Measurements from ENCODE around the gene ARHGEF18.
"Not testable (repeated sequence)": the region's sequence is repeated elsewhere in the genome, so short reads cannot be mapped to it uniquely, and the experiment has no call there.

Gene ARHGEF18

GRCh38 chr19:7348587-7349230 lies at the start of gene ARHGEF18:
Gene ARHGEF18 (plus strand): TSS chr19:7348937. CDS start chr19:7362891, 13,954 bp downstream.
- H3K9me3 Mint-ChIP-seq: no peaks in the 10 kb centered on the region
- peak within 1 kb of the TSS; percentile 93 for H3K27ac Mint-ChIP-seq (ENCODE audit: low read depth)
- DNase-seq (ENCODE audit: low spot score in 2 of 2) (peak in 1 of 2 donors; percentile 28), ATAC-seq (replicated peaks; ENCODE audit: extremely low read depth, poor library complexity, severe bottlenecking) (peak; percentile 66)
- peak within 1 kb of the TSS; percentile 99 for H3K4me3 Mint-ChIP-seq
- H3K4me1 Mint-ChIP-seq: peaks cover 65% of the 10 kb centered on the region
- H3K27me3 Mint-ChIP-seq: no peaks in the 10 kb centered on the region
- peaks cover 43% of the 10 kb centered on the region for H3K36me3 Mint-ChIP-seq (ENCODE audit: insufficient read depth)

- H3K27ac Mint-ChIP-seq (ENCODE audit: low read depth): no peak overlapping the region
- no peaks in the 10 kb centered on the region for H3K9me3 Mint-ChIP-seq
- no peak for ATAC-seq (replicated peaks; ENCODE audit: extremely low read depth, poor library complexity, severe bottlenecking)
- peaks cover 37% of the 10 kb centered on the region for H3K27me3 Mint-ChIP-seq
- no peak overlapping the region for H3K4me3 Mint-ChIP-seq
- DNase-seq (ENCODE audit: low spot score in 2 of 2): no peak
- H3K36me3 Mint-ChIP-seq (ENCODE audit: insufficient read depth): no peaks in the 10 kb centered on the region
- no peaks in the 10 kb centered on the region for H3K4me1 Mint-ChIP-seq
These were observed 47.2 kb upstream of the ARHGEF18 start for GRCh38 chr19:7301525-7301924.

DNA sequence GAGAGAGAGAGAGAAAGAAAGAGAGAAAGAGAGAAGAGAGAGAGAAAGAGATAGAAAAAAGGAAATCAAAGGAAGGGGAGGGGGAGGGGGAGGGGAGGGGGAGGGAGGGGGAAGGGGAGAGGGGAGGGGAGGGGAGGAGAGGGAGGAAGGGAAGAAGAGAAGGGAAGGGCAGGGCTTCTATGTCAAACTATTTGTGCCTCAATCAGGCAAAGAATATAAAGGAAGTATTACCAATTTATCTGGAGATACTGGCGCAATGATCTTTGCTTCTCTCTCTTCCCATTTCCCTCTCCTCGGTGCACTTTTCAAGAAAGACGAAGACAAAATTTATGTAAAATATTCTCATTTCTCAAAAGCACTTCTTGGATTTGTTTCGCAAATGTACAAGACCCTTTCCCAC lies 45.3 kb upstream of the ARHGEF18 start:
- no peak for DNase-seq (ENCODE audit: low spot score in 2 of 2)
- no peak for ATAC-seq (replicated peaks; ENCODE audit: extremely low read depth, poor library complexity, severe bottlenecking)
- H3K27ac Mint-ChIP-seq (ENCODE audit: low read depth): no peak overlapping the region
- H3K27me3 Mint-ChIP-seq: peaks cover 23% of the 10 kb centered on the region
- H3K4me3 Mint-ChIP-seq: no peak overlapping the region
- no peaks in the 10 kb centered on the region for H3K36me3 Mint-ChIP-seq (ENCODE audit: insufficient read depth)
- no peaks in the 10 kb centered on the region for H3K9me3 Mint-ChIP-seq
- H3K4me1 Mint-ChIP-seq: no peaks in the 10 kb centered on the region

DNA sequence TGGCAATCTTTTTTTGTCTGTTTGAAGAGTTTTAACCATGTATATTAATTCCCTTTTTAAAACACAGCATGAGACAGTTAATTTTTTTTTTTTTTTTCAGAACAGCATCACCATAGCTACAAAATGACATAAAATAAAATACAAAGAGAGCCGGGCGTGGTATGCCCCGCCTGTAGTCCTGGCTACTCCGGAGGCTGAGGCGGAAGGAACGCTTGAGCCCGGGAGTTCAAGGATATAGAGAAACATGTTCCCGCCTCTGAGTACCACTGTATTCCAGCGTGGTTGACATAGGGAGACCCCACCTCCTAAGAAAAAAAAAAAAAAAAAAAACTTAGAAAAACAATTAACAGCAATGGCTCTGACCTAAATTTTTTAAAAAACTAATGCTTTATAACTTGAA lies 44.5 kb upstream of the ARHGEF18 start:
- no peak for ATAC-seq (replicated peaks; ENCODE audit: extremely low read depth, poor library complexity, severe bottlenecking)
- DNase-seq (ENCODE audit: low spot score in 2 of 2): no peak
- no peak overlapping the region for H3K4me3 Mint-ChIP-seq
- peaks cover 21% of the 10 kb centered on the region for H3K27me3 Mint-ChIP-seq
- H3K4me1 Mint-ChIP-seq: no peaks in the 10 kb centered on the region
- no peak overlapping the region for H3K27ac Mint-ChIP-seq (ENCODE audit: low read depth)
- no peaks in the 10 kb centered on the region for H3K9me3 Mint-ChIP-seq
- no peaks in the 10 kb centered on the region for H3K36me3 Mint-ChIP-seq (ENCODE audit: insufficient read depth)

DNA sequence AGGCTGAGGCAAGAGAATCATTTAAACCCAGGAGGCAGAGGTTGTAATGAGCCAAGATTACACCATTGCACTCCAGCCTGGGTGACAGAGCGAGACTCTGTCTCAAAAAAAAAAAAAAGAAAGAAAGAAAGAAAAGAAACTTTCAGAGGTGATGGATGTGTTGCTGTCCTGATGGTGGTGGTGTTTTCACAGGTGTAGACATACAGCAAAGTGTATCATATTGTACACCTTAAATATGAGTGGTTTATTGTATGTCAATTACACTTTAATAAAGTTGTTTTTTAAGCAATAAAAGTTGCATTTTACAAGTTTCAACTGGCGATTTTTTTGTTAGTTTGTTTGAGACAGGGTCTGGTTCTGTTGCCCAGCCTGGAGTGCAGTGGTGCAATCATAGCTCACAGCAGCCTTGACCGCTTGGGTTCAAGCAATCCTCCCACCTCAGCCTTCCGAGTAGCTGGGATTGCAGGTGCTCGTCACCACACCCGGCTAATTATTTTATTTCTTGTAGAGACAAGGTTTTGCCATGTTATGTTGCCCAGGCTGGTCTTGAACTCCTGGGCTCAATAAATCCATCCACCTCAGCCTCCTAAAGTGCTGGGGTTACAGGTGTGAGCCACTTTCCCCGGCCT lies 41.0 kb upstream of the ARHGEF18 start:
- no peak for ATAC-seq (replicated peaks; ENCODE audit: extremely low read depth, poor library complexity, severe bottlenecking)

GRCh38 chr19:7308327-7308726 lies 40.4 kb upstream of the ARHGEF18 start:
- H3K4me3 Mint-ChIP-seq; DNase-seq (ENCODE audit: low spot score in 2 of 2); H3K27me3 Mint-ChIP-seq; H3K4me1 Mint-ChIP-seq; H3K9me3 Mint-ChIP-seq; H3K27ac Mint-ChIP-seq (ENCODE audit: low read depth); H3K36me3 Mint-ChIP-seq (ENCODE audit: insufficient read depth); ATAC-seq (replicated peaks; ENCODE audit: extremely low read depth, poor library complexity, severe bottlenecking): not testable (repeated sequence)

More for the DNA sequence above, 41.0 kb upstream of the ARHGEF18 start:
- H3K9me3 Mint-ChIP-seq: no peaks in the 10 kb centered on the region
- no peak overlapping the region for H3K27ac Mint-ChIP-seq (ENCODE audit: low read depth)
- no peaks in the 10 kb centered on the region for H3K4me1 Mint-ChIP-seq
- H3K27me3 Mint-ChIP-seq: peaks cover 2% of the 10 kb centered on the region
- DNase-seq (ENCODE audit: low spot score in 2 of 2): no peak
- no peaks in the 10 kb centered on the region for H3K36me3 Mint-ChIP-seq (ENCODE audit: insufficient read depth)
- no peak overlapping the region for H3K4me3 Mint-ChIP-seq

DNA sequence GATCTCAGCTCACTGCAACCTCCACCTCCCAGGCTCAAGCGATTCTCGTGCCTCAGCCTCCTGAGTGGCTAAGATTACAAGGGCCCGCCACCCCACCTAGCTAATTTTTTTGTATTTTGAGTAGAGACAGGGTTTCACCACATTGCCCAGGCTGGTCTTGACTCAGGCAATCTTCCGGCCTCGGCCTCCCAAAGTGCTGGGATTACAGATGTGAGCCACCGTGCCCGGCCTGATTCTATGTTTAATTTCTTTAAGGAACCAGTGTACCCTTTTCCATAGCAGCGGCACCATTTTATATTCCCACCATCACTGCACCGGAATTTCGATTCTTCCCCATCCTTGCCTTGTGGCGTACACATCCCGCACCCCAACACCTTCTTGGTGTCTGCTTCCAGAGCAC lies 36.8 kb upstream of the ARHGEF18 start:
- no peak overlapping the region for H3K27ac Mint-ChIP-seq (ENCODE audit: low read depth)
- peaks cover 8% of the 10 kb centered on the region for H3K27me3 Mint-ChIP-seq
- H3K36me3 Mint-ChIP-seq (ENCODE audit: insufficient read depth): no peaks in the 10 kb centered on the region
- DNase-seq (ENCODE audit: low spot score in 2 of 2) (no peak), ATAC-seq (replicated peaks; ENCODE audit: extremely low read depth, poor library complexity, severe bottlenecking) (no peak)
- no peak overlapping the region for H3K4me3 Mint-ChIP-seq
- H3K4me1 Mint-ChIP-seq: no peaks in the 10 kb centered on the region
- H3K9me3 Mint-ChIP-seq: no peaks in the 10 kb centered on the region

DNA sequence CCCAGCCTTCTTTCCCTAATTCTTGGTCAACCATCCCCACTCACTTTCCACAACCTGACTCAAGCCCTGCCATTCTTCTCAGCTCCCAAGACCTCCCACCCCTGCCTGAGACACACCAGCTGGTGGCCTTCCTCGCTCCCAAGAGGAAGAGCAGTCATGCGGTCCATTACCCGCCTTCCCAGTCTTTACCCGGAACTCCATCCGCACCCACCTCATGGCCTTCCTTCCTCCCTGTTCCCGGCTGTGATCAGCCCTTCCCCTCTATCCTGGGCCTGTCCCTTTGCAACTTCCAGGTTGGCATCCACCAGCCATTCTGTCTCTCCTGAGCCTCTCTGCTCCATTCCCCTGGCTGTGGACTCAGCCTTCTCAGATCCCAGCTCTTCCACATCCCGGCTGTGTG lies 35.9 kb upstream of the ARHGEF18 start:
- Mint-ChIP-seq H3K27me3 (peaks cover 9% of the 10 kb centered on the region), H3K9me3 (no peaks in the 10 kb centered on the region)

GRCh38 chr19:7318176-7318575 lies 30.6 kb upstream of the ARHGEF18 start:
- Mint-ChIP-seq H3K27ac (ENCODE audit: low read depth) (no peak overlapping the region), H3K9me3 (peaks cover 5% of the 10 kb centered on the region), H3K4me1 (no peaks in the 10 kb centered on the region), H3K36me3 (ENCODE audit: insufficient read depth) (no peaks in the 10 kb centered on the region), H3K27me3 (peaks cover 26% of the 10 kb centered on the region), H3K4me3 (no peak overlapping the region)
- ATAC-seq (replicated peaks; ENCODE audit: extremely low read depth, poor library complexity, severe bottlenecking) (no peak), DNase-seq (ENCODE audit: low spot score in 2 of 2) (no peak)

More for the DNA sequence above, 35.9 kb upstream of the ARHGEF18 start:
- Mint-ChIP-seq H3K4me1 (no peaks in the 10 kb centered on the region), H3K27ac (ENCODE audit: low read depth) (peak overlapping the region; percentile 56), H3K4me3 (no peak overlapping the region), H3K36me3 (ENCODE audit: insufficient read depth) (no peaks in the 10 kb centered on the region)
- ATAC-seq (replicated peaks; ENCODE audit: extremely low read depth, poor library complexity, severe bottlenecking) (no peak), DNase-seq (ENCODE audit: low spot score in 2 of 2) (no peak)

DNA sequence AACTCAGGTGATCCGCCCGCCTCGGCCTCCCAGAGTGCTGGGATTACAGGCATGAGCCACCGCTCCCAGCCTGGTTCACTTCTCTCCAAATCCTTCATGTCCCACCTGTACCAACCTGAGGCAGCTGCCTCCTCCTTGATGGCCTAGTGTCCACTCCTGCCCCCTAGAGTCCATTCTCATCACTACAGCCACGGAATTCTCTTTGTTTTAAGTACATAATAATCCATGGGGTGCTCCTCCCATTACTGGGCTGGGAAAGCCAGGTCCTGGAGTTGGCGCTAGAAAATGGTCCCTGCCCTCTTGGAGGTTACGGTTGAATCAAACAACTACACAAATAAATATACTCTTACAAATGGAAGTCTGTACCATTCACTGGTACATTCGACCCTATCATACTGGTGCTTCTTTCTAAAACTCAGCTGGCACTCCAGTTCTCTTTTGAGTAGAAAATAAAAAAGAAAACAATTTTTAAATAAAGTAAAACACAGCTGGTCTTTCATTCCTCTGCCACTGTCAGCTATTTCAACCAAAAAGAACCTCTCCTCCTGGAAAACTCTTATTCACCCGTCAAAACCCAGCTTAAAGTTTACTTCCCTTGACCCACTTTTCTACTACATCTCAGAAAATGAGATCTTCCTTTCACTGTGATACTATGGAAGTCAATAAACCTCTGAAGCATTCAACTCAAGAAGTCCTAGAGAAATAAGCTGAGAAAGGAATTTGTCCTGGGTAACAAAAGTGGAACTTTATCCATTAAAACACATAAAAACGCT lies 22.4 kb upstream of the ARHGEF18 start:
- Mint-ChIP-seq H3K9me3 (peaks cover 11% of the 10 kb centered on the region), H3K27me3 (peaks cover 21% of the 10 kb centered on the region), H3K27ac (ENCODE audit: low read depth) (no peak overlapping the region), H3K36me3 (ENCODE audit: insufficient read depth) (no peaks in the 10 kb centered on the region), H3K4me3 (no peak overlapping the region), H3K4me1 (no peaks in the 10 kb centered on the region)
- ATAC-seq (replicated peaks; ENCODE audit: extremely low read depth, poor library complexity, severe bottlenecking) (no peak), DNase-seq (ENCODE audit: low spot score in 2 of 2) (no peak)

DNA sequence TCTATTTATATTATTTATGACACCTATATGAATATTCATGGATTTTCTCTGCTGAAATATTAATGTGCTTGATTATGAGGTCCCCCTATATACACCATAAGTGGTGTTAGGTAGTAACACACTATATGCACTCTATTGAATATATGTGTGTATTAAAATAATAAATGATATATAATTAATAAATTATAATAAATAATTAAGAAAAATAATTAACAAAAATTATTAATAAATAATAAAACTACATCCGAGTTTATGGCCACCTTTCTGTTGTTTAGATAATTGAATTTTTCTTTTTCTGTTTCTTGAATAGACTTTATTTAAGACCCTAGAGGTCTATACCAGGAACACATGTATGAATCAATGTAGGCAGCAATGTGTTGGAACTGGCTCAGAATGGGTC lies 20.9 kb upstream of the ARHGEF18 start:
- no peak for ATAC-seq (replicated peaks; ENCODE audit: extremely low read depth, poor library complexity, severe bottlenecking)
- Mint-ChIP-seq H3K36me3 (ENCODE audit: insufficient read depth) (no peaks in the 10 kb centered on the region), H3K27me3 (peaks cover 19% of the 10 kb centered on the region)

DNA sequence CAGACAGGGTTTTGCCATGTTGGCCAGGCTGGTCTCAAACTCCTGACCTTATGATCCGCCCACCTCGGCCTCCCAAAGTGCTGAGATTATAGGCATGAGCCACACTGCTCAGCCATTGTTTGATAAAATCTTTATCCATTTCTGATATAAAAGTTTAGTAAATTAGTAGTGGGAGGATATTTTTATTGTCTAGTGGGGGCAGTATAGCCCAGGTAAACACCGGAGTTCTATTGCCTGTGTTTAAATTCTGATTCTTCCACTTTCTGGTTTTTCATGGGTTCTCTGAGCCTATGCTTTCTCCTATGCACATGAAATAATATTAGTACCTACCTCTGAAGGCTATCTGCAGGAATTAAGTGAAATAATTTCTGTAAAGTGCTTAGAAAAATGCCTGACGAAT lies 20.1 kb upstream of the ARHGEF18 start:
- no peaks in the 10 kb centered on the region for H3K36me3 Mint-ChIP-seq (ENCODE audit: insufficient read depth)
- ATAC-seq (replicated peaks; ENCODE audit: extremely low read depth, poor library complexity, severe bottlenecking): no peak
- H3K9me3 Mint-ChIP-seq: peaks cover 11% of the 10 kb centered on the region
- no peaks in the 10 kb centered on the region for H3K4me1 Mint-ChIP-seq
- DNase-seq (ENCODE audit: low spot score in 2 of 2): no peak
- peaks cover 19% of the 10 kb centered on the region for H3K27me3 Mint-ChIP-seq
- no peak overlapping the region for H3K4me3 Mint-ChIP-seq
- H3K27ac Mint-ChIP-seq (ENCODE audit: low read depth): no peak overlapping the region

More for the DNA sequence above, 20.9 kb upstream of the ARHGEF18 start:
- Mint-ChIP-seq H3K4me3 (no peak overlapping the region), H3K4me1 (no peaks in the 10 kb centered on the region), H3K27ac (ENCODE audit: low read depth) (no peak overlapping the region), H3K9me3 (peaks cover 11% of the 10 kb centered on the region)
- DNase-seq (ENCODE audit: low spot score in 2 of 2): no peak

DNA sequence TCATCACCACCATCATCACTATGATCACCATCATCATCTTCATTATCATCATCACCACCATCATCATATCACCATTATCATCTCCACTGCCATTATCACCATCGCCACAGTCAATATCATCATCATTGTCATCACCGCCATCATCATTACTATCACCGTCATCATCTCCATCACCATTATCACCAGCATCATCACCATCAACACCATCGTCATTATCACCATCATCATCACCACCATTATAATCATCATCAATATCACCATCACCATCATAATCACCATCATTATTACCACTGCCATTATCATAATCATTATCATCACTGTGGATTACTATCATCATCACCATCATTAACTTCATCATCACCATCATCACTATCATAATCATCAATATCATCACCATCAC lies 17.3 kb upstream of the ARHGEF18 start:
- Mint-ChIP-seq H3K27me3 (peaks cover under 1% of the 10 kb centered on the region), H3K4me1 (no peaks in the 10 kb centered on the region), H3K27ac (ENCODE audit: low read depth) (no peak overlapping the region), H3K4me3 (no peak overlapping the region), H3K9me3 (no peaks in the 10 kb centered on the region), H3K36me3 (ENCODE audit: insufficient read depth) (no peaks in the 10 kb centered on the region)
- ATAC-seq (replicated peaks; ENCODE audit: extremely low read depth, poor library complexity, severe bottlenecking) (no peak), DNase-seq (ENCODE audit: low spot score in 2 of 2) (no peak)
